GM21786 (cell line): ENCODE measurements around the gene FXYD3.
"Not testable (repeated sequence)": the region's sequence is repeated elsewhere in the genome, so short reads cannot be mapped to it uniquely, and the experiment has no call there.

Source experiments
- ATAC-seq: cut with Tn5 transposase; IDR thresholded peaks from one replicate; pipeline ENCODE4 v1.9.1; 2021; ENCODE audit not compliant: unreplicated experiment

The FXYD3 gene

GRCh38 chr19:35123573-35123972, 8.0 kb downstream of the FXYD3 start:
- ATAC-seq: no peak

- ATAC-seq: no peak
Measured at GRCh38 chr19:35124098-35125060, 8.8 kb downstream of the FXYD3 start.

GRCh38 chr19:35125270-35125717, 9.7 kb downstream of the FXYD3 start:
- no peak for ATAC-seq

GRCh38 chr19:35125749-35126623, 10.4 kb downstream of the FXYD3 start:
- ATAC-seq: no peak

GRCh38 chr19:35126624-35126959, 11.0 kb downstream of the FXYD3 start:
- ATAC-seq: no peak

GRCh38 chr19:35127871-35128270, 12.2 kb downstream of the FXYD3 start:
- no peak for ATAC-seq

- no peak for ATAC-seq
Measured at GRCh38 chr19:35128398-35129057, 12.9 kb downstream of the FXYD3 start.

GRCh38 chr19:35129724-35130274, 14.2 kb downstream of the FXYD3 start:
- not testable (repeated sequence) for ATAC-seq

- no peak for ATAC-seq
Measured at GRCh38 chr19:35130761-35131720, 15.4 kb downstream of the FXYD3 start.

- no peak for ATAC-seq
Measured at GRCh38 chr19:35132254-35132653, 16.6 kb downstream of the FXYD3 start.

GRCh38 chr19:35133826-35134225, 18.2 kb downstream of the FXYD3 start:
- no peak for ATAC-seq

- ATAC-seq: no peak
Measured at GRCh38 chr19:35134601-35135242, 19.1 kb downstream of the FXYD3 start, which contains the start of gene LGI4. Gene LGI4, minus strand, starts transcription at chr19:35135059. Its CDS starts 379 bp downstream, at chr19:35134680.

GRCh38 chr19:35135389-35135909, 19.8 kb downstream of the FXYD3 start:
- ATAC-seq: no peak

- no peak for ATAC-seq
Measured at GRCh38 chr19:35136231-35136630, 20.6 kb downstream of the FXYD3 start.

- no peak for ATAC-seq
Measured at GRCh38 chr19:35136977-35137702, 21.5 kb downstream of the FXYD3 start.

- ATAC-seq: no peak
Measured at GRCh38 chr19:35138305-35138892, 22.8 kb downstream of the FXYD3 start, which contains the start of gene FXYD1. Gene FXYD1, plus strand, starts transcription at chr19:35138824. Its CDS starts 1,256 bp downstream, at chr19:35140080.

- no peak for ATAC-seq
Measured at GRCh38 chr19:35140207-35140961, 24.8 kb downstream of the FXYD3 start.
